ENCODE data around the gene LPAR5. TPM values are rescaled to one million over a fixed set of nuclear protein-coding genes. Genes with fewer than 3 reads are reported as not detected.
A peak's percentile ranks its signal among the peaks of the same experiment; 100 is the strongest.

The LPAR5 gene
- total and polyA plus RNA-seq, 2 of the 13 experiments (the other 11 are each of a cell fraction or from before 2014, with no cell fraction given) = 0.09 to 0.32 TPM

- Histone ChIP-seq H3K9me3 (ENCODE audit: low read length) (no peaks in the 10 kb centered on the region), H3K4me2 (ENCODE audit: low read depth, low read length) (peak overlapping the region; percentile 47), H2AFZ (ENCODE audit: low read length) (no peak overlapping the region), H3K9ac (ENCODE audit: insufficient read depth, low read depth, low read length) (no peak overlapping the region), H3K4me1 (ENCODE audit: insufficient read depth, low read length) (peaks cover 38% of the 10 kb centered on the region), H3K79me2 (ENCODE audit: insufficient read depth, low read length) (no peaks in the 10 kb centered on the region), H4K20me1 (ENCODE audit: insufficient read depth, low read length) (no peaks in the 10 kb centered on the region), H3K27me3 (ENCODE audit: control insufficient read depth in 1 of 2, insufficient read depth in 2 of 2, low read length in 2 of 2) (no peaks in the 10 kb centered on the region), H3K27ac (ENCODE audit: extremely low read length, insufficient read depth, low read length) (no peak overlapping the region), H3K36me3 (replicated peaks in 1 of 2; ENCODE audit: control insufficient read depth in 1 of 2, insufficient read depth in 2 of 2, low read length in 2 of 2) (no peaks in the 10 kb centered on the region), H3K4me3 (replicated peaks in 1 of 3; ENCODE audit: insufficient read depth in 1 of 3, low read depth in 2 of 3, low read length in 3 of 3) (no peak overlapping the region; a peak in 1 of 6 replicates)
- in situ Hi-C loops (cut with HindIII; ENCODE audit: extremely low pct_ligation_motif_present, low pct_unique_long_range_greater_than_20kb) (no loop called here), intact Hi-C loops (cut with micrococcal nuclease; ENCODE audit: unreplicated experiment) (no loop called here)
- WGBS (ENCODE audit: low lambda C conversion rate) = 35% methylated on average over 8 of the region's 8 CpGs
- ChIA-PET CTCF (ENCODE audit: low intra/inter-chr PET ratio, low total read pairs) (no interaction called here), POLR2A (no interaction called here)
- DNase-seq (ENCODE audit: low spot score) = no peak
- no TSS peak for BruUV-seq (replicated peaks)
- peak; percentile 68 for ATAC-seq
- FAIRE-seq = no peak
- TF ChIP-seq HNF4G (IDR thresholded peaks at IDR 0.05; ENCODE audit: borderline replicate concordance, low read depth, low read length) (0 out of 2 replicates have a peak, but pooled peaks have one; percentile 8), HNF4G (CRISPR knock-in tag; IDR thresholded peaks at IDR 0.05; ENCODE audit: borderline replicate concordance, low read depth) (no peak), TAF15 (IDR thresholded peaks at IDR 0.05; ENCODE audit: low read depth, low read length, poor library complexity, severe bottlenecking) (no peak), ETV6 (CRISPR knock-in tag; conservative IDR thresholded peaks at IDR 0.05) (no peak), ZNF766 (CRISPR knock-in tag; IDR thresholded peaks at IDR 0.05; ENCODE audit: borderline replicate concordance) (no peak), JUN (CRISPR knock-in tag; IDR thresholded peaks at IDR 0.05) (no peak), HNF4A (CRISPR knock-in tag; IDR thresholded peaks at IDR 0.05) (peak; percentile 49), CHCHD3 (CRISPR knock-in tag; IDR thresholded peaks at IDR 0.05) (no peak), NKX3-1 (CRISPR knock-in tag; IDR thresholded peaks at IDR 0.05) (no peak), MEIS2 (CRISPR knock-in tag; IDR thresholded peaks at IDR 0.05) (no peak), DPF2 (CRISPR knock-in tag; IDR thresholded peaks at IDR 0.05; ENCODE audit: borderline replicate concordance, low read depth) (no peak), ZNF430 (CRISPR knock-in tag; IDR thresholded peaks at IDR 0.05) (no peak), ZNF597 (CRISPR knock-in tag; IDR thresholded peaks at IDR 0.05) (no peak), ZSCAN5A (CRISPR knock-in tag; IDR thresholded peaks at IDR 0.05; ENCODE audit: borderline replicate concordance) (no peak), ZNF674 (CRISPR knock-in tag; IDR thresholded peaks at IDR 0.05; ENCODE audit: low read depth) (no peak), ZXDC (CRISPR knock-in tag; IDR thresholded peaks at IDR 0.05) (no peak), MEF2D (CRISPR knock-in tag; IDR thresholded peaks at IDR 0.05) (no peak), ZNF230 (CRISPR knock-in tag; IDR thresholded peaks at IDR 0.05) (no peak), SALL1 (CRISPR knock-in tag; IDR thresholded peaks at IDR 0.05) (peak; percentile 35; the same call in 1 of the 2 replicates), ZNF577 (CRISPR knock-in tag; IDR thresholded peaks at IDR 0.05; ENCODE audit: borderline replicate concordance, low read depth) (no peak)
These were observed 9.0 kb downstream of the LPAR5 start for GRCh38 chr12:6626654-6627283.

Data from HepG2 (cell line).